Mucosa of descending colon (tissue), 3 donors: ENCODE measurements around the gene MLLT1. TPM values are rescaled to one million over a fixed set of nuclear protein-coding genes. Genes with fewer than 3 reads are reported as not detected.

Experiments used
- ATAC-seq: fragments of 200-7000 bp; cut with Tn5 transposase; one replicate; pipeline ENCODE4 v1.9.1; 2020; ENCODE audit warnings: mild to moderate bottlenecking, moderate library complexity
- DNase-seq, 3 donors: peaks; one replicate each; pipeline ENCODE4 v3.0.0-alpha.2; 2020
- H3K36me3 ChIP-seq: fragments of 200-600 bp; one replicate; pipeline ENCODE4 v1.8.0; 2021; ENCODE audit warnings: low read depth, mild to moderate bottlenecking
- H3K4me1 ChIP-seq: fragments of 200-600 bp; one replicate; pipeline ENCODE4 v1.8.0; 2021; ENCODE audit warnings: low read depth, mild to moderate bottlenecking
- H3K4me3 ChIP-seq: fragments of 200-600 bp; one replicate; pipeline ENCODE4 v1.8.0; 2021; ENCODE audit warnings: mild to moderate bottlenecking
- H3K9me3 ChIP-seq: fragments of 200-600 bp; one replicate; pipeline ENCODE4 v1.8.0; 2021; ENCODE audit warnings: mild to moderate bottlenecking
- CTCF ChIP-seq: fragments of 200-600 bp; IDR thresholded peaks from one replicate; pipeline ENCODE4 v1.8.0; 2022; ENCODE audit warnings: antibody characterized with exemption, mild to moderate bottlenecking
- intact Hi-C, 2 donors: fragments of 100-400 bp; cut with DNase I in 1 of 2; cut with micrococcal nuclease in 1 of 2; formaldehyde crosslinking; loops; one replicate each; pipeline versions ENCODE4 v1.11.0 to v1.11.1; 2022; cut with DNase I, micrococcal nuclease
- total RNA-seq, 3 donors: library from RNA; stranded (reverse); fragmentation: NEBNext Ultra II Directional in 2 of 3; extraction: Animal tissue kit (Norgen Biotek cat#: 25700) in 2 of 3; gene quantifications; one replicate each; pipeline versions ENCODE4 v1.2.1 to v1.2.4, GENCODE V29; 2021 to 2023
- donor health status: DM: no; HTN: no; CAD: no; lungs with moderate emphysema.
- donor health status: DM: no; HTN: no; CAD: no.
- donor health status: DM: no; HTN: yes; CAD: no.

Gene MLLT1
- total RNA-seq, 3 donors from 2014 or later = 32.5 to 75.3 (median 33.7) TPM

GRCh38 chr19:6238256-6238642 is 41.5 kb downstream of the MLLT1 start:
- H3K4me3 ChIP-seq = no peak overlapping the region
- H3K36me3 ChIP-seq = no peaks in the 10 kb centered on the region
- no peaks in the 10 kb centered on the region for H3K9me3 ChIP-seq
- DNase-seq (no peak), ATAC-seq (no peak)
- TF ChIP-seq CTCF = no peak
- H3K4me1 ChIP-seq = peaks cover 12% of the 10 kb centered on the region
- intact Hi-C loops = no loop called here

GRCh38 chr19:6236310-6237291 is 43.2 kb downstream of the MLLT1 start:
- Histone ChIP-seq H3K4me3 (no peak overlapping the region), H3K36me3 (no peaks in the 10 kb centered on the region), H3K4me1 (peaks cover 13% of the 10 kb centered on the region), H3K9me3 (no peaks in the 10 kb centered on the region)
- no peak for TF ChIP-seq CTCF
- ATAC-seq = peak; percentile 63
- intact Hi-C loops = no loop called here
- peak; percentile 73 to 79 (median 78) for DNase-seq

- Histone ChIP-seq H3K4me1 (peaks cover 13% of the 10 kb centered on the region), H3K4me3 (no peak overlapping the region), H3K9me3 (no peaks in the 10 kb centered on the region), H3K36me3 (no peaks in the 10 kb centered on the region)
- TF ChIP-seq CTCF = no peak
- ATAC-seq (no peak), DNase-seq (peak in 2 of 3 donors; percentile 16 to 31)
- intact Hi-C loops = no loop called here
These were observed 44.5 kb downstream of the MLLT1 start for GRCh38 chr19:6235031-6235951.

GRCh38 chr19:6234527-6234926 is 45.2 kb downstream of the MLLT1 start:
- ATAC-seq (no peak), DNase-seq (no peak)
- no peaks in the 10 kb centered on the region for H3K9me3 ChIP-seq
- no peaks in the 10 kb centered on the region for H3K36me3 ChIP-seq
- TF ChIP-seq CTCF = no peak
- H3K4me1 ChIP-seq = peaks cover 13% of the 10 kb centered on the region
- H3K4me3 ChIP-seq = no peak overlapping the region
- intact Hi-C loops = no loop called here

GRCh38 chr19:6233827-6234511 is 45.8 kb downstream of the MLLT1 start:
- no peak overlapping the region for H3K4me3 ChIP-seq
- TF ChIP-seq CTCF = no peak
- H3K9me3 ChIP-seq = no peaks in the 10 kb centered on the region
- no peak for ATAC-seq
- peak in 1 of 3 donors; percentile 51 for DNase-seq
- H3K36me3 ChIP-seq = no peaks in the 10 kb centered on the region
- intact Hi-C loops = no loop called here
- H3K4me1 ChIP-seq = peaks cover 13% of the 10 kb centered on the region
